H9 (cell line): ENCODE measurements around the gene RET. TPM values are rescaled to one million over a fixed set of nuclear protein-coding genes. Genes with fewer than 3 reads are reported as not detected.

Experiments used
- DNase-seq: peaks from one replicate; pipeline ENCODE4 v3.0.0-alpha.2; 2017
- H2AFZ ChIP-seq: one replicate; pipeline ENCODE4 v1.6.1; 2013; ENCODE audit warnings: mild to moderate bottlenecking, low read length, control low read depth, moderate library complexity
- H2AK5ac ChIP-seq: 2 replicates; pipeline ENCODE4 v1.6.1; 2013; ENCODE audit warnings: low read length, control low read depth, mixed read lengths; ENCODE audit not compliant: insufficient read length
- H2BK120ac ChIP-seq: one replicate; pipeline ENCODE4 v1.6.1; 2013; ENCODE audit warnings: low read depth, mild to moderate bottlenecking, low read length, control low read depth, inconsistent platforms; ENCODE audit not compliant: poor library complexity, severe bottlenecking
- H2BK12ac ChIP-seq: 2 replicates; pipeline ENCODE4 v1.6.1; 2013; ENCODE audit warnings: low read length, control low read depth, mixed read lengths, low read depth; ENCODE audit not compliant: insufficient read length
- H2BK15ac ChIP-seq: 2 replicates; pipeline ENCODE4 v1.6.1; 2013; ENCODE audit warnings: low read depth, low read length, control low read depth
- H2BK20ac ChIP-seq: one replicate; pipeline ENCODE4 v1.6.1; 2013; ENCODE audit warnings: low read depth, mild to moderate bottlenecking, low read length, control low read depth, inconsistent platforms; ENCODE audit not compliant: poor library complexity, severe bottlenecking
- H2BK5ac ChIP-seq: 2 replicates; pipeline ENCODE4 v1.6.1; 2013; ENCODE audit warnings: low read length, control low read depth, mixed read lengths; ENCODE audit not compliant: insufficient read length
- H3K14ac ChIP-seq: 2 replicates; pipeline ENCODE4 v1.6.1; 2013; ENCODE audit warnings: low read length, control low read depth; ENCODE audit not compliant: insufficient read depth
- H3K18ac ChIP-seq: 2 replicates; pipeline ENCODE4 v1.6.1; 2013; ENCODE audit warnings: low read depth, mild to moderate bottlenecking, mixed read lengths, low read length, control low read depth; ENCODE audit not compliant: insufficient read length
- H3K23ac ChIP-seq: 2 replicates; pipeline ENCODE4 v1.6.1; 2013; ENCODE audit warnings: low read length, control low read depth, mixed read lengths, low read depth; ENCODE audit not compliant: insufficient read length
- H3K23me2 ChIP-seq: 2 replicates; pipeline ENCODE4 v1.6.1; 2013; ENCODE audit warnings: low read depth, mild to moderate bottlenecking, mixed read lengths, low read length, control low read depth; ENCODE audit not compliant: insufficient read length, poor library complexity, severe bottlenecking
- H3K27ac ChIP-seq: 2 replicates; pipeline ENCODE4 v1.5.1; 2013; ENCODE audit warnings: low read length, control low read depth, mixed read lengths, low read depth; ENCODE audit not compliant: insufficient read length
- H3K27me3 ChIP-seq: 2 replicates; pipeline ENCODE4 v1.6.1; 2013; ENCODE audit warnings: low read length, control low read depth, inconsistent platforms; ENCODE audit not compliant: insufficient read depth
- H3K4ac ChIP-seq: 2 replicates; pipeline ENCODE4 v1.6.1; 2013; ENCODE audit warnings: low read depth, mild to moderate bottlenecking, control low read depth, inconsistent platforms, low read length, moderate library complexity
- H3K4me1 ChIP-seq: 2 replicates; pipeline ENCODE4 v1.6.1; 2013; ENCODE audit warnings: low read length, control low read depth, inconsistent platforms; ENCODE audit not compliant: insufficient read depth
- H3K4me2 ChIP-seq: 2 replicates; pipeline ENCODE4 v1.6.1; 2013; ENCODE audit warnings: low read length, control low read depth, mixed read lengths; ENCODE audit not compliant: insufficient read length, insufficient read depth
- H3K56ac ChIP-seq: 2 replicates; pipeline ENCODE4 v1.6.1; 2013; ENCODE audit warnings: low read depth, mild to moderate bottlenecking, mixed read lengths, low read length, control low read depth; ENCODE audit not compliant: insufficient read length
- H3K79me1 ChIP-seq: 2 replicates; pipeline ENCODE4 v1.6.1; 2013; ENCODE audit warnings: low read depth, mild to moderate bottlenecking, moderate library complexity, low read length, control low read depth, inconsistent platforms; ENCODE audit not compliant: insufficient read depth, poor library complexity, severe bottlenecking
- H3K79me2 ChIP-seq: 2 replicates; pipeline ENCODE4 v1.6.1; 2013; ENCODE audit warnings: low read length, control low read depth, inconsistent platforms; ENCODE audit not compliant: insufficient read depth
- H3K9ac ChIP-seq: 2 replicates; pipeline ENCODE4 v1.6.1; 2013; ENCODE audit warnings: low read length, control low read depth, mixed read lengths; ENCODE audit not compliant: insufficient read length; ENCODE audit errors: extremely low read depth
- H3K9me3 ChIP-seq: one replicate; pipeline ENCODE4 v1.6.1; 2013; ENCODE audit warnings: low read depth, low read length, inconsistent platforms; ENCODE audit not compliant: control insufficient read depth
- H3T11ph ChIP-seq: one replicate; pipeline ENCODE4 v1.6.1; 2013; ENCODE audit warnings: mild to moderate bottlenecking, low read length, control low read depth, inconsistent platforms
- H4K20me1 ChIP-seq: one replicate; pipeline ENCODE4 v1.6.1; 2013; ENCODE audit not compliant: control insufficient read depth, insufficient read length, insufficient read depth
- H4K5ac ChIP-seq: 2 replicates; pipeline ENCODE4 v1.6.1; 2013; ENCODE audit warnings: low read depth, mild to moderate bottlenecking, mixed read lengths, low read length, control low read depth; ENCODE audit not compliant: insufficient read length
- H4K8ac ChIP-seq: replicated peaks from 2 replicates; pipeline ENCODE4 v1.6.1; 2013; ENCODE audit warnings: low read length, control low read depth, mixed read lengths, low read depth; ENCODE audit not compliant: insufficient read length
- H4K91ac ChIP-seq: 2 replicates; pipeline ENCODE4 v1.6.1; 2013; ENCODE audit warnings: low read depth, mild to moderate bottlenecking, moderate library complexity, mixed read lengths, low read length, control low read depth; ENCODE audit not compliant: insufficient read length
- H3K27ac Mint-ChIP-seq, 3 experiments: 2 replicates in 2 of 3; 3 replicates in 1 of 3; pipeline ENCODE4 v1.8.0; 2020 to 2021; ENCODE audit warnings: mixed read lengths in 3 of 3, mild to moderate bottlenecking in 1 of 3, moderate library complexity in 1 of 3
- H3K27me3 Mint-ChIP-seq: 2 replicates; pipeline ENCODE4 v1.8.0; 2021; ENCODE audit warnings: low read depth, mild to moderate bottlenecking, moderate library complexity, mixed read lengths
- H3K36me3 Mint-ChIP-seq, 3 experiments: 2 replicates in 2 of 3; 3 replicates in 1 of 3; pipeline ENCODE4 v1.8.0; 2020 to 2021; ENCODE audit warnings: low read depth in 3 of 3, mixed read lengths in 3 of 3; ENCODE audit not compliant: insufficient read depth in 1 of 3
- H3K4me1 Mint-ChIP-seq, 2 experiments: 2 replicates each; pipeline ENCODE4 v1.8.0; 2020; ENCODE audit warnings: mixed read lengths in 2 of 2
- H3K4me3 Mint-ChIP-seq, 2 experiments: 2 replicates in 1 of 2; 3 replicates in 1 of 2; pipeline ENCODE4 v1.8.0; 2020 to 2021; ENCODE audit warnings: mild to moderate bottlenecking in 2 of 2, mixed read lengths in 2 of 2, moderate library complexity in 1 of 2
- H3K9me3 Mint-ChIP-seq, 2 experiments: 2 replicates in 1 of 2; 3 replicates in 1 of 2; pipeline ENCODE4 v1.8.0; 2020; ENCODE audit warnings: mild to moderate bottlenecking in 2 of 2, mixed read lengths in 2 of 2, moderate library complexity in 1 of 2
- WGBS: extraction: QIAGEN DNeasy Blood & Tissue Kit; methylation state at CpG from one replicate; pipeline ENCODE4 v1.1.7; 2013; ENCODE audit warnings: missing lambda C conversion rate, low lambda C conversion rate, mixed read lengths; ENCODE audit not compliant: insufficient read length; ENCODE audit errors: extremely low coverage; 5-methylcytosine and 5-hydroxymethylcytosine counted together
- total RNA-seq: library from RNA; stranded (reverse); gene quantifications from 2 replicates; pipeline ENCODE4 v1.2.1, GENCODE V29; 2021
- TF ChIP-seq, protein P1 (sequence below): fragments of 200-600 bp; sonication (generic); conservative IDR thresholded peaks from 3 replicates; pipeline ENCODE4 v1.8.0; 2021; ENCODE audit warnings: antibody characterized with exemption, mild to moderate bottlenecking

RET gene
- total RNA-seq, 1 experiment from 2014 or later: 12.2 TPM

DNA sequence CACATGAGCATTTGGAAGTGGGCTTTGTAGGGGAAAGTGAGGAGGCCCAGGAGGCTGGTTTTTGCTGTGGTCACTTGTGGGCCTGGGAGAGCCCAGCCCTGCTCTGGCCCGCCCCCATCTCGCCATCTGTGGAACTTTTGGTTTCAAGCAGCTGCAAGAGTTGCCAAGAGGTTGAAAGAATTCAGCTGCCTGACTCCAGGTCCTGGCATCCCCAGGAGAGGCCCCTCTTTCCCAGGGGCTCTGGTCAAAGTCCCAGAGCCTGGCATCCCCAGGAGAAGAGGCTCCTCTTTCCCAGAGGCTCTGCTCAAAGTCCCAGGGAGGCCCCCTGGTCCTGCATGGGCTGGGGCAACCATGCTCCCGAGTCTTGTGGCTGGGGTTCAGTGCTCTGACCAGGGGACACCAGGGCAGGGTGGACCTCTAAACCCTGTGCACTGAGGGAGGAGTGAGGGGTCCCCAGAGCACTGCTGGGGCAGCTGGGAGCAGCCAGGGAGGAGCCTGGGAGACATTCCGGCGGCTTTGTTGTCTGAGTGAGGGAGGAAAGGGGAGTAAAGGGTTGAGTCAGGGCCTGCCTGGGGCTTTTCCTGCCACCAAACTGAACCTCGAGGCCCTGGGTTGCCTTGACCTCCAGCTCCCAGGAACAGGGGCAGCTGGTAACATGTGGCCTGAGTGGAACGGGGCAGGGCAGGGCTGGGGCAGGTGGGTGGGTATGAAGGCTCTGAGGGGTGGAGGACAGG, 33.6 kb downstream of the RET start:
- no peak overlapping the region for H3K23ac ChIP-seq
- H3K27me3 ChIP-seq: no peaks in the 10 kb centered on the region
- H4K8ac ChIP-seq: no peak overlapping the region
- H4K91ac ChIP-seq: no peak overlapping the region
- H2AFZ ChIP-seq: no peak overlapping the region
- H2BK20ac ChIP-seq: no peak overlapping the region
- no peaks in the 10 kb centered on the region for H3K9me3 ChIP-seq
- no peaks in the 10 kb centered on the region for H3K27me3 Mint-ChIP-seq
- H3K4me1 Mint-ChIP-seq: peaks cover 2 to 4% of the 10 kb centered on the region in 2 experiments; a peak in 3 of 4 replicates
- no peak overlapping the region for H3K9ac ChIP-seq
- peaks cover 2% of the 10 kb centered on the region for H3K23me2 ChIP-seq
- no peak overlapping the region for H3K56ac ChIP-seq
- H3K4me1 ChIP-seq: no peaks in the 10 kb centered on the region
- H2BK5ac ChIP-seq: no peak overlapping the region
- no peaks in the 10 kb centered on the region for H4K20me1 ChIP-seq
- H3K27ac ChIP-seq: no peak overlapping the region
- no peak overlapping the region for H3K18ac ChIP-seq
- TF ChIP-seq, protein P1, sequence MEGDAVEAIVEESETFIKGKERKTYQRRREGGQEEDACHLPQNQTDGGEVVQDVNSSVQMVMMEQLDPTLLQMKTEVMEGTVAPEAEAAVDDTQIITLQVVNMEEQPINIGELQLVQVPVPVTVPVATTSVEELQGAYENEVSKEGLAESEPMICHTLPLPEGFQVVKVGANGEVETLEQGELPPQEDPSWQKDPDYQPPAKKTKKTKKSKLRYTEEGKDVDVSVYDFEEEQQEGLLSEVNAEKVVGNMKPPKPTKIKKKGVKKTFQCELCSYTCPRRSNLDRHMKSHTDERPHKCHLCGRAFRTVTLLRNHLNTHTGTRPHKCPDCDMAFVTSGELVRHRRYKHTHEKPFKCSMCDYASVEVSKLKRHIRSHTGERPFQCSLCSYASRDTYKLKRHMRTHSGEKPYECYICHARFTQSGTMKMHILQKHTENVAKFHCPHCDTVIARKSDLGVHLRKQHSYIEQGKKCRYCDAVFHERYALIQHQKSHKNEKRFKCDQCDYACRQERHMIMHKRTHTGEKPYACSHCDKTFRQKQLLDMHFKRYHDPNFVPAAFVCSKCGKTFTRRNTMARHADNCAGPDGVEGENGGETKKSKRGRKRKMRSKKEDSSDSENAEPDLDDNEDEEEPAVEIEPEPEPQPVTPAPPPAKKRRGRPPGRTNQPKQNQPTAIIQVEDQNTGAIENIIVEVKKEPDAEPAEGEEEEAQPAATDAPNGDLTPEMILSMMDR: no peak
- no peaks in the 10 kb centered on the region; a peak in 1 of 5 replicates for H3K9me3 Mint-ChIP-seq
- H3K27ac Mint-ChIP-seq: no peak overlapping the region; a peak in 1 of 7 replicates
- H3K36me3 Mint-ChIP-seq: no peaks in the 10 kb centered on the region
- H3K14ac ChIP-seq: no peak overlapping the region
- no peak overlapping the region for H4K5ac ChIP-seq
- H2BK12ac ChIP-seq: no peak overlapping the region
- H3K4me2 ChIP-seq: no peak overlapping the region
- H3K4ac ChIP-seq: no peak overlapping the region
- H2BK120ac ChIP-seq: no peak overlapping the region
- no peak overlapping the region for H3T11ph ChIP-seq
- H3K79me2 ChIP-seq: no peaks in the 10 kb centered on the region
- no peak for DNase-seq
- WGBS: no CpG with 5 or more reads among the region's 7 CpGs
- no peak overlapping the region for H3K4me3 Mint-ChIP-seq
- H2BK15ac ChIP-seq: no peak overlapping the region
- H3K79me1 ChIP-seq: no peaks in the 10 kb centered on the region
- H2AK5ac ChIP-seq: no peak overlapping the region
